Measurements from ENCODE around the gene NPBWR2. TPM values are rescaled to one million over a fixed set of nuclear protein-coding genes. Genes with fewer than 3 reads are reported as not detected.

NPBWR2 gene
- polyA plus RNA-seq, 1 of the 3 experiments (the other 2 are of a cell fraction) = not detected

DNA sequence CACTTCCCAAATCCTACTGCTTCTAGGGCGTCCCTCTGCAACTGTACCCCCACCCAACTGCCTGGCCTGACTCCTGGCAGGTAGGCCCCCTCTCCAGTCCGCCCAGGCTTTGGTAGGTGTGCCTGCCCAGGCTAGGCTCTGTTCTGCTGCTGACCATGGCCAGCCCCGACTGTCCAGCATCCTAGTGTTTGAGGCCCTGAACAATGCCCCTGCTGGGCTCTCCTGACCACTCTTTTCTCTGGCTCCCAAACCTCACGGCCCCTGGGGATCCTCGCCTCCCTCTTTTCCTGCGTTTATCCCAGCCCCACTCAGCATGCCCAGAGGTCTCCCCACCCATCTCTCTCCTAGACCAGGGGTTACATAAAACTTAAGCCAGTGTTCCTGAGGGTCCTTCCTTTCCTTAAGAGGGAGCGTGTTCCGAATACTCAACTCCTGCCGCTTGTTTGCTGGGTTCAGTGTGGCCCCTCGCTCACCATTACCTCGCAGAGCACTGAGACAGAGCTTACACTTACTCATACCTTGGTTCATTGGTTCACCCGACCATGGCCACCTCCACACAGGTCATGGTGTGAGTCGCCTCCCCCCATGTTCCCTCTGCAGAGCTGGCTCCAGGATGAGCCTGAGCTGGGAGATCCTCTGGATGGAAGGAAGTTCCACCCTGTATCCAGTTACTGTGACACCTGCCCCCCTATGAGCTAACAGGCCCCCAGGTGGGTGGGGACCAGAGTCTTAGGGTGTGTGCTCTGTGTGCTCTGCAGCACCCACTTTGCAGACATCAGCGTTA, 35.8 kb upstream of the NPBWR2 start:
- TF ChIP-seq, protein P1, sequence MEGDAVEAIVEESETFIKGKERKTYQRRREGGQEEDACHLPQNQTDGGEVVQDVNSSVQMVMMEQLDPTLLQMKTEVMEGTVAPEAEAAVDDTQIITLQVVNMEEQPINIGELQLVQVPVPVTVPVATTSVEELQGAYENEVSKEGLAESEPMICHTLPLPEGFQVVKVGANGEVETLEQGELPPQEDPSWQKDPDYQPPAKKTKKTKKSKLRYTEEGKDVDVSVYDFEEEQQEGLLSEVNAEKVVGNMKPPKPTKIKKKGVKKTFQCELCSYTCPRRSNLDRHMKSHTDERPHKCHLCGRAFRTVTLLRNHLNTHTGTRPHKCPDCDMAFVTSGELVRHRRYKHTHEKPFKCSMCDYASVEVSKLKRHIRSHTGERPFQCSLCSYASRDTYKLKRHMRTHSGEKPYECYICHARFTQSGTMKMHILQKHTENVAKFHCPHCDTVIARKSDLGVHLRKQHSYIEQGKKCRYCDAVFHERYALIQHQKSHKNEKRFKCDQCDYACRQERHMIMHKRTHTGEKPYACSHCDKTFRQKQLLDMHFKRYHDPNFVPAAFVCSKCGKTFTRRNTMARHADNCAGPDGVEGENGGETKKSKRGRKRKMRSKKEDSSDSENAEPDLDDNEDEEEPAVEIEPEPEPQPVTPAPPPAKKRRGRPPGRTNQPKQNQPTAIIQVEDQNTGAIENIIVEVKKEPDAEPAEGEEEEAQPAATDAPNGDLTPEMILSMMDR (IDR thresholded peaks at IDR 0.05) = no peak
- TF ChIP-seq RFX5 (IDR thresholded peaks at IDR 0.05; ENCODE audit: low read length) = no peak
- TF ChIP-seq TCF12 (IDR thresholded peaks at IDR 0.05) = no peak
- no peak for TF ChIP-seq MEF2A (IDR thresholded peaks at IDR 0.05; ENCODE audit: borderline replicate concordance, low read depth)
- no peak for TF ChIP-seq FOXM1 (IDR thresholded peaks at IDR 0.05; ENCODE audit: low read depth)
- no peak for TF ChIP-seq GABPA (IDR thresholded peaks at IDR 0.05; ENCODE audit: low read depth)
- no peak for TF ChIP-seq YY1 (IDR thresholded peaks at IDR 0.05; ENCODE audit: low read depth)
- TF ChIP-seq GATA2 (CRISPR knock-in tag; IDR thresholded peaks at IDR 0.05) = no peak
- TF ChIP-seq RXRA (IDR thresholded peaks at IDR 0.05; ENCODE audit: borderline replicate concordance, low read depth) = no peak
- TF ChIP-seq EP300 (IDR thresholded peaks at IDR 0.05; ENCODE audit: borderline replicate concordance in 1 of 2, low read depth in 1 of 2, low read length in 1 of 2) = no peak
- TF ChIP-seq, protein P2, sequence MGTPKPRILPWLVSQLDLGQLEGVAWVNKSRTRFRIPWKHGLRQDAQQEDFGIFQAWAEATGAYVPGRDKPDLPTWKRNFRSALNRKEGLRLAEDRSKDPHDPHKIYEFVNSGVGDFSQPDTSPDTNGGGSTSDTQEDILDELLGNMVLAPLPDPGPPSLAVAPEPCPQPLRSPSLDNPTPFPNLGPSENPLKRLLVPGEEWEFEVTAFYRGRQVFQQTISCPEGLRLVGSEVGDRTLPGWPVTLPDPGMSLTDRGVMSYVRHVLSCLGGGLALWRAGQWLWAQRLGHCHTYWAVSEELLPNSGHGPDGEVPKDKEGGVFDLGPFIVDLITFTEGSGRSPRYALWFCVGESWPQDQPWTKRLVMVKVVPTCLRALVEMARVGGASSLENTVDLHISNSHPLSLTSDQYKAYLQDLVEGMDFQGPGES (IDR thresholded peaks at IDR 0.05; ENCODE audit: low read depth, low read length) = no peak
- TF ChIP-seq POLR2AphosphoS5 (IDR thresholded peaks at IDR 0.05; ENCODE audit: low read depth, low read length) = no peak
- TF ChIP-seq, protein P3, sequence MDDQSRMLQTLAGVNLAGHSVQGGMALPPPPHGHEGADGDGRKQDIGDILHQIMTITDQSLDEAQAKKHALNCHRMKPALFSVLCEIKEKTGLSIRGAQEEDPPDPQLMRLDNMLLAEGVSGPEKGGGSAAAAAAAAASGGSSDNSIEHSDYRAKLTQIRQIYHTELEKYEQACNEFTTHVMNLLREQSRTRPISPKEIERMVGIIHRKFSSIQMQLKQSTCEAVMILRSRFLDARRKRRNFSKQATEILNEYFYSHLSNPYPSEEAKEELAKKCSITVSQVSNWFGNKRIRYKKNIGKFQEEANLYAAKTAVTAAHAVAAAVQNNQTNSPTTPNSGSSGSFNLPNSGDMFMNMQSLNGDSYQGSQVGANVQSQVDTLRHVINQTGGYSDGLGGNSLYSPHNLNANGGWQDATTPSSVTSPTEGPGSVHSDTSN (IDR thresholded peaks at IDR 0.05) = no peak
- TF ChIP-seq JUND (IDR thresholded peaks at IDR 0.05) = no peak
- Histone ChIP-seq H3K9me2 (no peaks in the 10 kb centered on the region), H3K4me1 (ENCODE audit: control insufficient read depth in 1 of 2, insufficient read depth in 2 of 2, low read depth in 1 of 2, low read length in 1 of 2) (peaks cover 0 to 22% of the 10 kb centered on the region in 2 experiments; a peak in 1 of 4 replicates), H4K20me1 (ENCODE audit: insufficient read depth) (no peaks in the 10 kb centered on the region), H3K79me2 (ENCODE audit: insufficient read depth) (no peaks in the 10 kb centered on the region), H3K9ac (no peak overlapping the region), H2AFZ (ENCODE audit: low read depth) (no peak overlapping the region), H3K4me3 (ENCODE audit: low read depth in 2 of 2, low read length in 1 of 2) (no peak overlapping the region), H3F3A (replicated peaks; ENCODE audit: insufficient read depth) (no peaks in the 10 kb centered on the region), H3K27me3 (ENCODE audit: insufficient read depth) (no peaks in the 10 kb centered on the region), H3K4me2 (no peak overlapping the region), H3K27ac (ENCODE audit: low read depth in 2 of 2, low read length in 1 of 2) (no peak overlapping the region), H3K9me3 (no peaks in the 10 kb centered on the region), H3K36me3 (replicated peaks in 1 of 2; ENCODE audit: control insufficient read depth in 1 of 2, insufficient read depth in 2 of 2, low read length in 1 of 2) (no peaks in the 10 kb centered on the region)
- ChIA-PET POLR2A (interaction anchor here (0.6 to 1.4 kb wide), 2 partner anchors 21 to 146 kb away, joined by 3 read pairs; partner anchors contain the start of gene MYT1), CTCF (interaction anchor here (1.5 kb wide), 1 partner anchor 42 kb away, joined by 3 read pairs; no protein-coding TSS in a partner anchor)
- WGBS (ENCODE audit: low lambda C conversion rate) = 55% methylated on average over 14 of the region's 14 CpGs
- peak; percentile 10 for DNase-seq

All from SK-N-SH (cell line).